Transverse colon (tissue), 3 donors: ENCODE data around the gene SPINK5.

Source experiments
- EP300 ChIP-seq: sonication (generic); formaldehyde crosslinking; IDR thresholded peaks from one replicate; pipeline ENCODE4 v1.6.1; 2017; ENCODE audit warnings: antibody characterized with exemption, low read depth
- POLR2A ChIP-seq: fragments of 450-650 bp; IDR thresholded peaks from one replicate; pipeline ENCODE4 v1.6.1; 2016; ENCODE audit warnings: antibody characterized with exemption, mild to moderate bottlenecking, moderate library complexity
- TF ChIP-seq, protein P1 (sequence below), 5 experiments: fragments of 200-600 bp in 3 of 5; fragments of 450-650 bp in 2 of 5; sonication (generic) in 3 of 5; IDR thresholded peaks; 1 replicate in 2 of 5; 2 replicates in 3 of 5; pipeline ENCODE4 v1.5.1; 2016 to 2017; ENCODE audit warnings: antibody characterized with exemption in 5 of 5, inconsistent platforms in 3 of 5, mild to moderate bottlenecking in 2 of 5, moderate library complexity in 1 of 5

- TF ChIP-seq, protein P1, sequence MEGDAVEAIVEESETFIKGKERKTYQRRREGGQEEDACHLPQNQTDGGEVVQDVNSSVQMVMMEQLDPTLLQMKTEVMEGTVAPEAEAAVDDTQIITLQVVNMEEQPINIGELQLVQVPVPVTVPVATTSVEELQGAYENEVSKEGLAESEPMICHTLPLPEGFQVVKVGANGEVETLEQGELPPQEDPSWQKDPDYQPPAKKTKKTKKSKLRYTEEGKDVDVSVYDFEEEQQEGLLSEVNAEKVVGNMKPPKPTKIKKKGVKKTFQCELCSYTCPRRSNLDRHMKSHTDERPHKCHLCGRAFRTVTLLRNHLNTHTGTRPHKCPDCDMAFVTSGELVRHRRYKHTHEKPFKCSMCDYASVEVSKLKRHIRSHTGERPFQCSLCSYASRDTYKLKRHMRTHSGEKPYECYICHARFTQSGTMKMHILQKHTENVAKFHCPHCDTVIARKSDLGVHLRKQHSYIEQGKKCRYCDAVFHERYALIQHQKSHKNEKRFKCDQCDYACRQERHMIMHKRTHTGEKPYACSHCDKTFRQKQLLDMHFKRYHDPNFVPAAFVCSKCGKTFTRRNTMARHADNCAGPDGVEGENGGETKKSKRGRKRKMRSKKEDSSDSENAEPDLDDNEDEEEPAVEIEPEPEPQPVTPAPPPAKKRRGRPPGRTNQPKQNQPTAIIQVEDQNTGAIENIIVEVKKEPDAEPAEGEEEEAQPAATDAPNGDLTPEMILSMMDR (IDR thresholded peaks at IDR 0.05) = no peak
- TF ChIP-seq POLR2A (no peak), EP300 (no peak)
These were observed 34.6 kb upstream of the SPINK5 start for GRCh38 chr5:148029131-148029530.
